HL-60 (cell line): ENCODE data around the gene RHEX.

ENCODE experiments used
- DNase-seq, 2 experiments: peaks; one replicate each; pipeline ENCODE4 v3.0.0-alpha.2; 2010 to 2020; ENCODE audit warnings: low read depth in 1 of 2, low spot score in 1 of 2
- H3K27ac ChIP-seq: fragments of 250-450 bp; sonication (Bioruptor Pico); replicated peaks from 2 replicates; pipeline ENCODE4 v1.5.1; 2020; ENCODE audit warnings: mild to moderate bottlenecking, moderate library complexity
- H3K27me3 ChIP-seq: fragments of 250-450 bp; sonication (Bioruptor Pico); 2 replicates; pipeline ENCODE4 v1.5.1; 2021; ENCODE audit warnings: mild to moderate bottlenecking, moderate library complexity; ENCODE audit not compliant: insufficient read depth, poor library complexity, severe bottlenecking
- H3K4me3 ChIP-seq: replicated peaks from 2 replicates; pipeline ENCODE4 v1.5.1; 2011; ENCODE audit warnings: mild to moderate bottlenecking, control low read depth, low read length; ENCODE audit not compliant: insufficient read depth
- CTCF ChIP-seq: IDR thresholded peaks from one replicate; pipeline ENCODE4 v1.5.1; 2011; ENCODE audit warnings: low read length, control low read depth, inconsistent platforms; ENCODE audit not compliant: insufficient read depth
- GABPA ChIP-seq: IDR thresholded peaks from 2 replicates; pipeline ENCODE4 v1.6.1; 2012; ENCODE audit warnings: low read depth
- POLR2AphosphoS5 ChIP-seq: IDR thresholded peaks from 2 replicates; pipeline ENCODE4 v1.6.1; 2012; ENCODE audit warnings: low read depth
- REST ChIP-seq: IDR thresholded peaks from 2 replicates; pipeline ENCODE4 v1.6.1; 2012; ENCODE audit warnings: low read depth; ENCODE audit not compliant: insufficient replicate concordance
- SPI1 ChIP-seq: IDR thresholded peaks from 2 replicates; pipeline ENCODE4 v1.6.1; 2012; ENCODE audit warnings: low read depth, mild to moderate bottlenecking, borderline replicate concordance

Gene RHEX

DNA sequence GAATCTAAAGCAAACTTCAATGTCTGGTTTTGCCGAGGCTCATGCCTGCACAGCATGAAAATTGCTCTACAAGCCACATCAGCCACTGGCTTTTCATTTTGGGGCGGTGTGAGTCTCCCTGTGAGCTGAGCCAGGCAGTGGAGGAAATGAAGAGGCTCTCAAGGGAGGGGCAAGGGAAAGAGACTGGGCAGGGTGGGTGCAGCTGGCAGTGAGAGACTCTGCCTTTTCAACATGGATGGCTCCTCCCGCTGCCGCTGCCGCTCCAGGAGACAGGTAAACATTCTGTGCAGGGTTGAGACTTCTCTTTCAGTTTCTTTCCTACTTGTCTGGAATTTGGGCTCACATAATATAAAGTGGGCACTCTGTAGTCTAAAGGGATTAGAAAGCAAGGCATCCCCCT is 17.9 kb upstream of the RHEX start:
- Histone ChIP-seq H3K4me3 (no peak overlapping the region), H3K27me3 (no peaks in the 10 kb centered on the region), H3K27ac (no peak overlapping the region)
- TF ChIP-seq REST = no peak
- TF ChIP-seq GABPA = no peak
- TF ChIP-seq SPI1 = no peak
- TF ChIP-seq POLR2AphosphoS5 = no peak
- no peak for TF ChIP-seq CTCF
- DNase-seq = no peak

DNA sequence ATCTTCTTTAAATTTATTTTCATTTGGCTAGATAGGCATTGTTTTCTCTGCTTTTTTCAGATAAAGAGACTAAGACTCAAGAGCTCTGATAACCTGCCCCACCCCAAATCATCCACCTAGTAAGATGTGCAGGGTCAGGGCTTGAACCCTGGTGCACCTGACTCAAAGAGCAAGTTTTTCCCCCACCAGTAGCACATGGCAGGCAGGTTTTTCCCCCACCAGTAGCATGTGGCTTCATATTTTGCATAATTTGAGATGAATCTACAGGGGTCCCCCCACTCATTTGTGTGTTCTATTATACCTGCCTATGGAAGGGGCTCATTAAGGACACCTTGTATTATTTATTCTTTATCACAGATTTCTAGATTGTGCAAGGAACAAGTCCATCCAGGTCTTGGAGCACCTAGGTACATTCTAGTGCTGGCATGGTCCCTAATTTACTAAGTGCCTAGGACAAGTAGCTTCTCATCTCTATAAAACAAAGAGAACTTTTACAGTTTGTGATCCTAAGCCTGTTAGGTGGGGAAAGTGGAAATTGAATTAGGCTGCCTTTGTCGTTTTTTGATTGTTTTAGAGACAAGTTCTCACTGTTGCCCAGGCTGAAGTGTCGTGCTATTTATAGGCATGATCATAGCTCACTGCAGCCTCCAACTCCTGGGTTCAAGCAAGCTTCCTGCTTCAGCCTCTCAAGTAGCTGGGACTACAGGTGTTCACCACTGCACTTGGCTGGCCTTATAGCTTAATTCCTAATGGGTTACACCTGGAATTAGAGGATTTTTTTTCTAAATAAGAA is 16.1 kb upstream of the RHEX start:
- TF ChIP-seq SPI1 = no peak
- TF ChIP-seq REST = no peak
- no peak for TF ChIP-seq GABPA
- no peak for TF ChIP-seq POLR2AphosphoS5
- TF ChIP-seq CTCF = no peak
- H3K27ac ChIP-seq = no peak overlapping the region
- no peaks in the 10 kb centered on the region for H3K27me3 ChIP-seq
- H3K4me3 ChIP-seq = no peak overlapping the region
- no peak for DNase-seq

GRCh38 chr1:206037581-206037980 is 15.4 kb upstream of the RHEX start:
- no peak for TF ChIP-seq POLR2AphosphoS5
- TF ChIP-seq CTCF = no peak
- no peak for TF ChIP-seq REST
- no peak for TF ChIP-seq GABPA
- no peak for TF ChIP-seq SPI1
- H3K4me3 ChIP-seq = no peak overlapping the region
- no peak for DNase-seq

More at GRCh38 chr1:206037581-206037980, 15.4 kb upstream of the RHEX start:
- Histone ChIP-seq H3K27ac (no peak overlapping the region), H3K27me3 (no peaks in the 10 kb centered on the region)
